SK-N-SH (cell line): ENCODE results near the gene SLC37A1. TPM values are rescaled to one million over a fixed set of nuclear protein-coding genes. Genes with fewer than 3 reads are reported as not detected.

Experiments
- CTCF ChIA-PET: fragments of 300-600, 350-600 bp; formaldehyde crosslinking; extraction: SDS; loops from one replicate; lab custom pipeline; 2021; lab: Yijun Ruan, JAX
- POLR2A ChIA-PET: fragments of 350-600 bp; sonication (Branson Sonifier 250); formaldehyde crosslinking; extraction: SDS; loops from one replicate; lab custom pipeline; 2020; ENCODE audit warnings: antibody characterized with exemption, inconsistent platforms; lab: Yijun Ruan, JAX
- DNase-seq: peaks from one replicate; pipeline ENCODE4 v3.0.0; 2012
- H2AFZ ChIP-seq: fragments of 200-600 bp; sonication (generic); 2 replicates; pipeline ENCODE4 v1.8.1; 2016; ENCODE audit warnings: antibody characterized with exemption, mild to moderate bottlenecking, low read depth
- H3F3A ChIP-seq: fragments of 200-600 bp; sonication (generic); replicated peaks from 2 replicates; pipeline ENCODE3; 2016; ENCODE audit warnings: antibody characterized with exemption, mild to moderate bottlenecking; ENCODE audit not compliant: insufficient read depth
- H3K27ac ChIP-seq, 2 experiments: fragments of 200-500 bp in 1 of 2; fragments of 200-600 bp in 1 of 2; sonication (Bioruptor generic) in 1 of 2; sonication (generic), shearing (Covaris generic) in 1 of 2; 2 replicates each; pipeline versions ENCODE4 v1.5.1 to v1.6.1; 2014 to 2016; ENCODE audit warnings: low read depth in 2 of 2, inconsistent platforms in 1 of 2, low read length in 1 of 2, mild to moderate bottlenecking in 1 of 2, mixed read lengths in 1 of 2
- H3K27me3 ChIP-seq: fragments of 200-600 bp; sonication (generic), shearing (Covaris generic); 2 replicates; pipeline ENCODE4 v1.6.1; 2016; ENCODE audit warnings: mixed run types; ENCODE audit not compliant: insufficient read depth
- H3K36me3 ChIP-seq, 2 experiments: fragments of 200-500 bp in 1 of 2; fragments of 200-600 bp in 1 of 2; sonication (Bioruptor generic) in 1 of 2; sonication (generic) in 1 of 2; replicated peaks in 1 of 2; 2 replicates each; pipeline versions ENCODE3 to v1.5.1; 2014 to 2016; ENCODE audit warnings: low read length in 1 of 2, mild to moderate bottlenecking in 1 of 2; ENCODE audit not compliant: insufficient read depth in 2 of 2, control insufficient read depth in 1 of 2
- H3K4me1 ChIP-seq, 2 experiments: fragments of 200-500 bp in 1 of 2; fragments of 200-600 bp in 1 of 2; sonication (Bioruptor generic) in 1 of 2; sonication (generic), shearing (Covaris generic) in 1 of 2; 2 replicates each; pipeline versions ENCODE4 v1.5.1 to v1.6.1; 2014 to 2016; ENCODE audit warnings: low read depth in 1 of 2, low read length in 1 of 2, mixed run types in 1 of 2; ENCODE audit not compliant: insufficient read depth in 2 of 2, control insufficient read depth in 1 of 2
- H3K4me2 ChIP-seq: fragments of 200-600 bp; sonication (generic), shearing (Covaris generic); 2 replicates; pipeline ENCODE4 v1.6.1; 2017; ENCODE audit warnings: mixed run types
- H3K4me3 ChIP-seq, 2 experiments: fragments of 200-500 bp in 1 of 2; fragments of 200-600 bp in 1 of 2; sonication (Bioruptor generic) in 1 of 2; sonication (generic), shearing (Covaris generic) in 1 of 2; 2 replicates each; pipeline versions ENCODE4 v1.5.1 to v1.8.1; 2014 to 2016; ENCODE audit warnings: low read depth in 2 of 2, inconsistent platforms in 1 of 2, low read length in 1 of 2, mild to moderate bottlenecking in 1 of 2, mixed read lengths in 1 of 2, moderate library complexity in 1 of 2
- H3K79me2 ChIP-seq: fragments of 200-600 bp; sonication (generic); 2 replicates; pipeline ENCODE4 v1.8.1; 2017; ENCODE audit warnings: mild to moderate bottlenecking; ENCODE audit not compliant: insufficient read depth
- H3K9ac ChIP-seq: fragments of 200-600 bp; sonication (generic); 2 replicates; pipeline ENCODE4 v1.6.1; 2017; ENCODE audit warnings: mixed run types
- H3K9me2 ChIP-seq: fragments of 200-600 bp; sonication (generic); 2 replicates; pipeline ENCODE4 v1.6.1; 2017; ENCODE audit warnings: mixed run types
- H3K9me3 ChIP-seq: fragments of 200-600 bp; sonication (generic); 2 replicates; pipeline ENCODE4 v1.6.1; 2017; ENCODE audit warnings: mixed run types, mild to moderate bottlenecking, moderate library complexity
- H4K20me1 ChIP-seq: fragments of 200-600 bp; sonication (generic); 2 replicates; pipeline ENCODE4 v1.6.1; 2017; ENCODE audit warnings: mild to moderate bottlenecking, mixed run types; ENCODE audit not compliant: insufficient read depth
- CHD2 ChIP-seq: fragments of 150-350 bp; IDR thresholded peaks from 2 replicates; pipeline ENCODE4 v1.6.1; 2018; ENCODE audit warnings: low read length; ENCODE audit not compliant: partially characterized antibody
- ELF1 ChIP-seq: IDR thresholded peaks from 2 replicates; pipeline ENCODE4 v1.4.0; 2012
- EP300 ChIP-seq, 2 experiments: IDR thresholded peaks; 2 replicates each; pipeline versions ENCODE4 v1.4.0 to v1.6.1; 2012; ENCODE audit warnings: borderline replicate concordance in 1 of 2, low read depth in 1 of 2, low read length in 1 of 2
- FOSL2 ChIP-seq: IDR thresholded peaks from 2 replicates; pipeline ENCODE4 v1.4.0; 2012; ENCODE audit warnings: low read depth, mild to moderate bottlenecking, moderate library complexity, borderline replicate concordance
- FOXJ3 ChIP-seq: sonication (generic); formaldehyde crosslinking; IDR thresholded peaks from 2 replicates; pipeline ENCODE4 v1.5.1; 2020; ENCODE audit warnings: mild to moderate bottlenecking, missing genetic modification reagents
- FOXM1 ChIP-seq: IDR thresholded peaks from 2 replicates; pipeline ENCODE4 v1.4.0; 2012; ENCODE audit warnings: low read depth, mild to moderate bottlenecking
- GATA2 ChIP-seq: sonication (generic); formaldehyde crosslinking; IDR thresholded peaks from 2 replicates; pipeline ENCODE4 v1.5.0; 2020; ENCODE audit warnings: mild to moderate bottlenecking, missing genetic modification reagents
- JUND ChIP-seq: IDR thresholded peaks from 2 replicates; pipeline ENCODE4 v1.4.0; 2012
- MXI1 ChIP-seq: IDR thresholded peaks from 2 replicates; pipeline ENCODE4 v1.6.1; 2012; ENCODE audit warnings: mild to moderate bottlenecking, low read depth, low read length, improper control_type of control experiment
- NFIC ChIP-seq: IDR thresholded peaks from 2 replicates; pipeline ENCODE4 v1.4.0; 2012; ENCODE audit warnings: borderline replicate concordance
- NRF1 ChIP-seq: IDR thresholded peaks from 2 replicates; pipeline ENCODE4 v1.6.1; 2012; ENCODE audit warnings: low read depth, mild to moderate bottlenecking, low read length
- RAD21 ChIP-seq: IDR thresholded peaks from 2 replicates; pipeline ENCODE4 v1.6.1; 2012; ENCODE audit warnings: mild to moderate bottlenecking, low read length
- RCOR1 ChIP-seq: fragments of 150-350 bp; IDR thresholded peaks from 2 replicates; pipeline ENCODE4 v1.6.1; 2017; ENCODE audit warnings: antibody characterized with exemption, low read length
- RFX5 ChIP-seq: IDR thresholded peaks from 2 replicates; pipeline ENCODE4 v1.6.1; 2012; ENCODE audit warnings: mild to moderate bottlenecking, improper control_type of control experiment, low read length
- TCF12 ChIP-seq: IDR thresholded peaks from 2 replicates; pipeline ENCODE4 v1.4.0; 2012
- YY1 ChIP-seq: IDR thresholded peaks from 2 replicates; pipeline ENCODE4 v1.4.0; 2012; ENCODE audit warnings: low read depth, mild to moderate bottlenecking
- WGBS: methylation state at CpG from one replicate; pipeline ENCODE4 v1.1.6; 2017; ENCODE audit warnings: low lambda C conversion rate; 5-methylcytosine and 5-hydroxymethylcytosine counted together
- polyA plus RNA-seq, 3 experiments: library from polyadenylated mRNA; depleted of rRNA; stranded (reverse); fragments of >200 nt; gene quantifications; 2 replicates each; pipeline ENCODE4 v1.2.3, GENCODE V29; 2012
- TF ChIP-seq, protein P1 (sequence below): IDR thresholded peaks from 2 replicates; pipeline ENCODE4 v1.4.0; 2012; ENCODE audit warnings: low read depth
- TF ChIP-seq, protein P2 (sequence below): fragments of 150-350 bp; IDR thresholded peaks from 2 replicates; pipeline ENCODE4 v1.6.1; 2016; ENCODE audit warnings: mild to moderate bottlenecking, low read depth, low read length

Gene SLC37A1
- polyA plus RNA-seq, 1 of the 3 experiments (the other 2 are of a cell fraction) = 2.8 TPM

GRCh38 chr21:42535602-42536171, 22.0 kb downstream of the SLC37A1 start:
- Histone ChIP-seq H3K36me3 (no peaks in the 10 kb centered on the region), H3K9ac (no peak overlapping the region), H3K9me3 (no peaks in the 10 kb centered on the region), H3K9me2 (no peaks in the 10 kb centered on the region), H3K27ac (no peak overlapping the region), H3K4me3 (no peak overlapping the region), H3F3A (no peaks in the 10 kb centered on the region), H2AFZ (no peak overlapping the region), H3K4me2 (no peak overlapping the region), H3K4me1 (peaks cover 0 to 26% of the 10 kb centered on the region in 2 experiments; a peak in 1 of 4 replicates), H4K20me1 (no peaks in the 10 kb centered on the region), H3K27me3 (no peaks in the 10 kb centered on the region), H3K79me2 (no peaks in the 10 kb centered on the region)
- no peak for DNase-seq
- TF ChIP-seq RAD21 (no peak), RFX5 (no peak)
- TF ChIP-seq, protein P1, sequence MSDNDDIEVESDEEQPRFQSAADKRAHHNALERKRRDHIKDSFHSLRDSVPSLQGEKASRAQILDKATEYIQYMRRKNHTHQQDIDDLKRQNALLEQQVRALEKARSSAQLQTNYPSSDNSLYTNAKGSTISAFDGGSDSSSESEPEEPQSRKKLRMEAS = no peak
- ChIA-PET CTCF (interaction anchor here (1.1 to 2.1 kb wide), 2 partner anchors 277 to 390 kb away, joined by 3 to 11 read pairs; no protein-coding TSS in a partner anchor), POLR2A (no interaction called here)
- 56% methylated on average over 9 of the region's 17 CpGs for WGBS

GRCh38 chr21:42536601-42537000, 22.9 kb downstream of the SLC37A1 start:
- H3K4me3 ChIP-seq = no peak overlapping the region
- ChIA-PET POLR2A (no interaction called here), CTCF (interaction anchor here (1.0 to 2.1 kb wide), 6 partner anchors 69 to 391 kb away, joined by 3 to 11 read pairs (median 3); no protein-coding TSS in a partner anchor)
- no peaks in the 10 kb centered on the region for H3K9me2 ChIP-seq
- H3F3A ChIP-seq = no peaks in the 10 kb centered on the region
- no peaks in the 10 kb centered on the region for H3K9me3 ChIP-seq
- H4K20me1 ChIP-seq = no peaks in the 10 kb centered on the region
- no peaks in the 10 kb centered on the region for H3K27me3 ChIP-seq
- H3K4me1 ChIP-seq = peaks cover 0 to 26% of the 10 kb centered on the region in 2 experiments; a peak in 1 of 4 replicates
- DNase-seq = no peak
- H2AFZ ChIP-seq = no peak overlapping the region
- H3K79me2 ChIP-seq = no peaks in the 10 kb centered on the region
- 58% methylated on average over 2 of the region's 8 CpGs for WGBS
- no peak overlapping the region for H3K27ac ChIP-seq
- no peak overlapping the region for H3K4me2 ChIP-seq
- TF ChIP-seq NRF1 (no peak), JUND (no peak), MXI1 (no peak), RAD21 (no peak), ELF1 (no peak), FOXM1 (no peak), TCF12 (no peak), CHD2 (no peak), FOXJ3 (CRISPR knock-in tag) (no peak), FOSL2 (no peak), NFIC (no peak), EP300 (IDR thresholded peaks at IDR 0.05; ENCODE audit: borderline replicate concordance in 1 of 2, low read depth in 1 of 2, low read length in 1 of 2) (no peak), GATA2 (no peak), RCOR1 (no peak), YY1 (no peak)
- TF ChIP-seq, protein P2, sequence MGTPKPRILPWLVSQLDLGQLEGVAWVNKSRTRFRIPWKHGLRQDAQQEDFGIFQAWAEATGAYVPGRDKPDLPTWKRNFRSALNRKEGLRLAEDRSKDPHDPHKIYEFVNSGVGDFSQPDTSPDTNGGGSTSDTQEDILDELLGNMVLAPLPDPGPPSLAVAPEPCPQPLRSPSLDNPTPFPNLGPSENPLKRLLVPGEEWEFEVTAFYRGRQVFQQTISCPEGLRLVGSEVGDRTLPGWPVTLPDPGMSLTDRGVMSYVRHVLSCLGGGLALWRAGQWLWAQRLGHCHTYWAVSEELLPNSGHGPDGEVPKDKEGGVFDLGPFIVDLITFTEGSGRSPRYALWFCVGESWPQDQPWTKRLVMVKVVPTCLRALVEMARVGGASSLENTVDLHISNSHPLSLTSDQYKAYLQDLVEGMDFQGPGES = no peak
- H3K36me3 ChIP-seq = no peaks in the 10 kb centered on the region
- no peak overlapping the region for H3K9ac ChIP-seq
